H1 (cell line): ENCODE data around the gene PYY. TPM values are rescaled to one million over a fixed set of nuclear protein-coding genes. Genes with fewer than 3 reads are reported as not detected.

Experiments used
- CTCF ChIA-PET: fragments of 300-600 bp; sonication (Branson Sonifier 250); formaldehyde crosslinking; loops from one replicate; lab custom pipeline; 2021; ENCODE audit not compliant: partially characterized antibody; lab: Charles Lee
- POLR2A ChIA-PET: fragments of 300-600 bp; sonication (Branson Sonifier 250); formaldehyde crosslinking; loops from one replicate; lab custom pipeline; 2021; ENCODE audit warnings: inconsistent platforms; ENCODE audit not compliant: partially characterized antibody; lab: Charles Lee
- DNase-seq, 2 experiments: peaks; one replicate each; pipeline versions ENCODE4 v3.0.0 to v3.0.0-alpha.2; 2010 to 2022; ENCODE audit warnings: low spot score in 2 of 2, low read depth in 1 of 2, mixed read lengths in 1 of 2
- FAIRE-seq: peaks from 2 replicates; lab custom pipeline; 2011; peaks lifted over from hg19 to GRCh38; lab: Jason Lieb, UNC
- H2AFZ ChIP-seq: 2 replicates; pipeline ENCODE4 v1.8.1; 2012; ENCODE audit warnings: low read length, inconsistent platforms
- H2AK5ac ChIP-seq: 2 replicates; pipeline ENCODE4 v1.6.1; 2013; ENCODE audit warnings: low read depth, low read length
- H2BK120ac ChIP-seq: replicated peaks from 2 replicates; pipeline ENCODE3; 2013; ENCODE audit warnings: low read depth, low read length, inconsistent platforms
- H2BK12ac ChIP-seq: 2 replicates; pipeline ENCODE4 v1.6.1; 2013; ENCODE audit warnings: low read depth, low read length
- H2BK15ac ChIP-seq: 2 replicates; pipeline ENCODE4 v1.6.1; 2013; ENCODE audit warnings: low read length
- H2BK20ac ChIP-seq: 2 replicates; pipeline ENCODE4 v1.6.1; 2013; ENCODE audit warnings: low read length
- H2BK5ac ChIP-seq: 2 replicates; pipeline ENCODE4 v1.6.1; 2013; ENCODE audit warnings: low read depth, low read length
- H3K14ac ChIP-seq: 2 replicates; pipeline ENCODE4 v1.6.1; 2013; ENCODE audit warnings: inconsistent platforms; ENCODE audit not compliant: insufficient read length
- H3K18ac ChIP-seq: 2 replicates; pipeline ENCODE4 v1.6.1; 2013; ENCODE audit warnings: low read length; ENCODE audit errors: extremely low read depth
- H3K23ac ChIP-seq: 2 replicates; pipeline ENCODE4 v1.6.1; 2013; ENCODE audit warnings: inconsistent platforms; ENCODE audit not compliant: insufficient read length
- H3K23me2 ChIP-seq: 2 replicates; pipeline ENCODE4 v1.6.1; 2013; ENCODE audit warnings: low read depth, low read length
- H3K27ac ChIP-seq: 2 replicates; pipeline ENCODE4 v1.6.1; 2011; ENCODE audit warnings: low read depth, low read length, inconsistent platforms
- H3K27me3 ChIP-seq, 4 experiments: replicated peaks in 1 of 4; 1 replicate in 1 of 4; 2 replicates in 3 of 4; pipeline versions ENCODE4 v1.6.1 to v1.8.1; 2011 to 2013; ENCODE audit warnings: low read length in 3 of 4, mild to moderate bottlenecking in 3 of 4, inconsistent platforms in 2 of 4, mixed read lengths in 2 of 4, moderate library complexity in 1 of 4; ENCODE audit not compliant: control insufficient read depth in 3 of 4, insufficient read depth in 3 of 4; ENCODE audit errors: extremely low read depth in 1 of 4
- H3K36me3 ChIP-seq, 4 experiments: 2 replicates each; pipeline versions ENCODE4 v1.6.1 to v1.8.1; 2011 to 2013; ENCODE audit warnings: mild to moderate bottlenecking in 4 of 4, low read length in 3 of 4, moderate library complexity in 2 of 4, control low read depth in 1 of 4, inconsistent platforms in 1 of 4; ENCODE audit not compliant: insufficient read depth in 4 of 4, control insufficient read depth in 2 of 4
- H3K4ac ChIP-seq: replicated peaks from 2 replicates; pipeline ENCODE3; 2013; ENCODE audit warnings: low read length, low read depth, mixed read lengths, inconsistent platforms; ENCODE audit not compliant: insufficient read length
- H3K4me1 ChIP-seq, 4 experiments: replicated peaks in 1 of 4; 1 replicate in 1 of 4; 2 replicates in 3 of 4; pipeline versions ENCODE4 v1.6.1 to v1.8.1; 2011 to 2013; ENCODE audit warnings: low read length in 3 of 4, inconsistent platforms in 2 of 4, mixed read lengths in 1 of 4; ENCODE audit not compliant: insufficient read depth in 4 of 4, control insufficient read depth in 3 of 4
- H3K4me2 ChIP-seq, 2 experiments: 2 replicates each; pipeline versions ENCODE4 v1.6.1 to v1.8.1; 2011 to 2013; ENCODE audit warnings: low read depth in 2 of 2, low read length in 2 of 2, control low read depth in 1 of 2, inconsistent platforms in 1 of 2, mild to moderate bottlenecking in 1 of 2; ENCODE audit not compliant: insufficient read depth in 1 of 2
- H3K4me3 ChIP-seq, 4 experiments: fragments of 200-600, 300-600 bp in 1 of 4; sonication (generic), shearing (Covaris generic), sonication (Bioruptor Twin) in 1 of 4; 2 replicates each; pipeline versions ENCODE4 v1.5.1 to v1.8.1; 2011 to 2016; ENCODE audit warnings: low read length in 4 of 4, low read depth in 3 of 4, control low read depth in 2 of 4, inconsistent platforms in 2 of 4, mild to moderate bottlenecking in 2 of 4, mixed read lengths in 1 of 4, moderate library complexity in 1 of 4; ENCODE audit not compliant: insufficient read depth in 2 of 4; ENCODE audit errors: extremely low read depth in 1 of 4
- H3K56ac ChIP-seq: replicated peaks from 2 replicates; pipeline ENCODE3; 2013; ENCODE audit warnings: low read depth, mild to moderate bottlenecking, mixed read lengths, low read length, inconsistent platforms; ENCODE audit not compliant: insufficient read length
- H3K79me1 ChIP-seq: 2 replicates; pipeline ENCODE4 v1.6.1; 2013; ENCODE audit warnings: low read depth, low read length, control low read depth
- H3K79me2 ChIP-seq, 2 experiments: 2 replicates each; pipeline versions ENCODE4 v1.6.1 to v1.8.1; 2012 to 2013; ENCODE audit warnings: low read length in 2 of 2, mild to moderate bottlenecking in 2 of 2, inconsistent platforms in 1 of 2; ENCODE audit not compliant: insufficient read depth in 2 of 2, control insufficient read depth in 1 of 2
- H3K9ac ChIP-seq, 4 experiments: replicated peaks in 1 of 4; 1 replicate in 1 of 4; 2 replicates in 3 of 4; pipeline versions ENCODE4 v1.6.1 to v1.8.1; 2011 to 2013; ENCODE audit warnings: low read depth in 3 of 4, low read length in 3 of 4, control low read depth in 2 of 4, mild to moderate bottlenecking in 2 of 4, moderate library complexity in 2 of 4, inconsistent platforms in 1 of 4; ENCODE audit errors: extremely low read depth in 1 of 4
- H3K9me3 ChIP-seq, 2 experiments: 2 replicates each; pipeline versions ENCODE4 v1.6.1 to v1.8.1; 2012 to 2013; ENCODE audit warnings: mild to moderate bottlenecking in 2 of 2, moderate library complexity in 2 of 2, control low read depth in 1 of 2, inconsistent platforms in 1 of 2, low read depth in 1 of 2, low read length in 1 of 2, mixed read lengths in 1 of 2; ENCODE audit not compliant: insufficient read depth in 2 of 2
- H4K20me1 ChIP-seq, 2 experiments: replicated peaks in 1 of 2; 2 replicates each; pipeline versions ENCODE3 to v1.8.1; 2011 to 2013; ENCODE audit warnings: inconsistent platforms in 2 of 2, low read length in 2 of 2, mild to moderate bottlenecking in 1 of 2; ENCODE audit not compliant: insufficient read depth in 2 of 2, control insufficient read depth in 1 of 2
- H4K5ac ChIP-seq: 2 replicates; pipeline ENCODE4 v1.6.1; 2013; ENCODE audit warnings: low read length, low read depth, mixed read lengths, inconsistent platforms; ENCODE audit not compliant: insufficient read length
- H4K8ac ChIP-seq: 2 replicates; pipeline ENCODE4 v1.8.0; 2013; ENCODE audit warnings: mild to moderate bottlenecking, moderate library complexity, low read length, inconsistent platforms; ENCODE audit not compliant: insufficient read depth; ENCODE audit errors: extremely low read depth
- H4K91ac ChIP-seq: replicated peaks from 2 replicates; pipeline ENCODE3; 2013; ENCODE audit warnings: low read length, mixed read lengths, inconsistent platforms; ENCODE audit not compliant: insufficient read length
- BACH1 ChIP-seq: IDR thresholded peaks from 2 replicates; pipeline ENCODE4 v1.6.1; 2012; ENCODE audit warnings: low read length, improper control_type of control experiment
- CBX5 ChIP-seq: fragments of 300-800, 300-1000 bp; sonication (generic); IDR thresholded peaks from 2 replicates; pipeline ENCODE4 v1.7.1; 2016; ENCODE audit warnings: antibody characterized with exemption, low read length, low read depth
- CBX8 ChIP-seq: fragments of 300-800, 300-1000 bp; sonication (generic); IDR thresholded peaks from 2 replicates; pipeline ENCODE4 v1.7.1; 2016; ENCODE audit warnings: low read depth, low read length, borderline replicate concordance
- HDAC2 ChIP-seq, 2 experiments: fragments of 300-600 bp in 1 of 2; sonication (generic) in 1 of 2; IDR thresholded peaks; 2 replicates each; pipeline ENCODE4 v1.6.1; 2011 to 2012; ENCODE audit warnings: low read depth in 2 of 2, low read length in 2 of 2, mild to moderate bottlenecking in 2 of 2, moderate library complexity in 2 of 2, borderline replicate concordance in 1 of 2, inconsistent platforms in 1 of 2
- KDM1A ChIP-seq: fragments of 200-600, 300-600 bp; sonication (generic); IDR thresholded peaks from 2 replicates; pipeline ENCODE4 v1.7.1; 2016; ENCODE audit warnings: mild to moderate bottlenecking, low read length, borderline replicate concordance
- RFX5 ChIP-seq: IDR thresholded peaks from 2 replicates; pipeline ENCODE4 v1.6.1; 2011; ENCODE audit warnings: low read depth, low read length, improper control_type of control experiment, borderline replicate concordance
- RNF2 ChIP-seq: fragments of 200-900, 300-1000 bp; sonication (generic); IDR thresholded peaks from 2 replicates; pipeline ENCODE4 v1.7.1; 2016; ENCODE audit warnings: borderline replicate concordance, low read depth, mild to moderate bottlenecking, antibody characterized with exemption, low read length; ENCODE audit not compliant: poor library complexity, severe bottlenecking; ENCODE audit errors: missing control alignments
- SIN3A ChIP-seq, 2 experiments: IDR thresholded peaks in 1 of 2; conservative IDR thresholded peaks in 1 of 2; 2 replicates each; pipeline ENCODE4 v1.6.1; 2011 to 2012; ENCODE audit warnings: low read length in 2 of 2, improper control_type of control experiment in 1 of 2, low read depth in 1 of 2, mild to moderate bottlenecking in 1 of 2
- SUZ12 ChIP-seq: fragments of 200-600 bp; sonication (generic); IDR thresholded peaks from 2 replicates; pipeline ENCODE4 v1.6.1; 2012; ENCODE audit warnings: mild to moderate bottlenecking, inconsistent platforms, low read length, moderate library complexity, mixed read lengths
- TAF7 ChIP-seq: optimal IDR thresholded peaks from 2 replicates; pipeline ENCODE3; 2011; ENCODE audit warnings: low read depth, mild to moderate bottlenecking, inconsistent platforms, low read length, moderate library complexity, borderline replicate concordance
- TBP ChIP-seq: IDR thresholded peaks from 2 replicates; pipeline ENCODE4 v1.6.1; 2011; ENCODE audit warnings: low read depth, low read length, improper control_type of control experiment
- ZNF274 ChIP-seq: IDR thresholded peaks from 2 replicates; pipeline ENCODE4 v1.7.0; 2012; ENCODE audit warnings: low read length, borderline replicate concordance; ENCODE audit errors: extremely low read depth
- whole genome bisulfite sequencing, 2 experiments: shearing (Covaris generic) in 1 of 2; methylation state at CpG; one replicate each; pipeline versions ENCODE4 v1.1.6 to v1.1.7; 2013 to 2015; ENCODE audit warnings: low lambda C conversion rate in 2 of 2, mixed read lengths in 2 of 2, inconsistent platforms in 1 of 2, low coverage in 1 of 2, missing lambda C conversion rate in 1 of 2; ENCODE audit not compliant: insufficient replicate concordance in 2 of 2, insufficient coverage in 1 of 2, insufficient read length in 1 of 2; ENCODE audit errors: extremely low coverage in 1 of 2, missing lambda C conversion rate in 1 of 2; 5-methylcytosine and 5-hydroxymethylcytosine counted together
- polyA plus RNA-seq, 7 experiments: library from polyadenylated mRNA; depleted of rRNA in 3 of 7; stranded (reverse) in 5 of 7; unstranded in 2 of 7; fragments of >200 nt in 5 of 7; fragments of 200-250 nt in 2 of 7; gene quantifications; 1 replicate in 5 of 7; 2 replicates in 1 of 7; 4 replicates in 1 of 7; pipeline versions ENCODE4 v1.2.1 to v1.2.3, GENCODE V29; 2011 to 2013; ENCODE audit warnings: missing spikeins in 2 of 7, mixed read lengths in 2 of 7
- total RNA-seq: library from RNA; stranded (reverse); fragmentation: NEBNext Ultra II Directional; extraction: Animal tissue kit (Norgen Biotek cat#: 25700); gene quantifications from 2 replicates; pipeline ENCODE4 v1.2.1, GENCODE V29; 2021

Gene PYY
- total and polyA plus RNA-seq, 2 of the 8 experiments (the other 6 are each of a cell fraction or from before 2014, with no cell fraction given): 0.93 to 3.4 TPM

DNA sequence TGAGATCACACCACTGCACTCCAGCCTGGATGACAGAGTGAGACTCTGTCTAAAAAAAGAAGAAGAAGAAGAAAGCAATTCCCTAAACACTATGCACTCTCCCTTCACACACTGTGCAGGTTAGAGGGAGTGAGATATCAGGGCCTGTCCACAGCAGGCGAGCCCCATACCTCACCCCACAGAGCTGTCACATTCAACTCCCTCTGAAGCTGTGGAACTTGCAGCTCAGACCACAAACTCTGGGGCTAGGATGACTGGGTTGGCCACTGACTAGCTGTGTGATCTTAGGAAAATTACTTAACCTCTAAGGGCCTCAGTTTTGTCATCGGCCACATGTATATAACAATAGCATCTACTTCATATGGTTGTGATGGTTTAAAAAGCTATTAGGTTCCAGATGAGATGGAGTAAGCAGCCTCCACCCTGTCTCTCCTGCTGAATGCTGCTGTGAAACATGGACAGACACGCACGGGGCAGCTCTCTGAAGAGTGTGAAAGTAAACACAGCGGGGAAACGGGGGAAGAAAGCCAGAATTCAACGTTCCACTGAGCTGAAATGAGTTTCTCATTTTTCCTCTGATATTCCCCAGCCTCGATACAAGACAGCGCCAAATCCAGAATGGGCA lies 13.6 kb upstream of the PYY start:
- Histone ChIP-seq H2AK5ac (no peak overlapping the region), H2BK120ac (no peak overlapping the region), H2BK15ac (no peak overlapping the region), H3K79me1 (no peaks in the 10 kb centered on the region), H4K8ac (no peak overlapping the region; the same call in 1 of the 2 replicates), H3K27me3 (0 out of 7 replicates have a peak, but pooled peaks cover 0 to 2% (median 0%) of the 10 kb centered on the region in 4 experiments), H3K23me2 (no peaks in the 10 kb centered on the region), H3K4me2 (no peak overlapping the region), H3K9ac (no peak overlapping the region), H3K4me1 (no peaks in the 10 kb centered on the region), H2BK20ac (no peak overlapping the region), H2AFZ (0 out of 2 replicates have a peak overlapping the region, but pooled peaks have one; percentile 34), H2BK12ac (no peak overlapping the region), H3K9me3 (no peaks in the 10 kb centered on the region), H3K23ac (no peak overlapping the region), H4K5ac (no peak overlapping the region), H3K56ac (no peak overlapping the region), H3K18ac (no peak overlapping the region), H2BK5ac (no peak overlapping the region), H3K36me3 (no peaks in the 10 kb centered on the region), H4K91ac (no peak overlapping the region), H3K14ac (no peak overlapping the region), H4K20me1 (no peaks in the 10 kb centered on the region), H3K4ac (no peak overlapping the region), H3K27ac (no peak overlapping the region), H3K4me3 (no peak overlapping the region), H3K79me2 (no peaks in the 10 kb centered on the region)
- ChIA-PET CTCF (interaction anchor here (0.8 to 2.8 kb wide), 10 partner anchors 15 to 87 kb away, joined by 3 to 11 read pairs (median 4); no protein-coding TSS in a partner anchor), POLR2A (interaction anchor here (0.7 kb wide), 1 partner anchor 110 kb away, joined by 3 read pairs; no protein-coding TSS in a partner anchor)
- no peak for DNase-seq
- no peak for TF ChIP-seq TAF7
- no peak for TF ChIP-seq SUZ12
- TF ChIP-seq KDM1A: no peak
- no peak for TF ChIP-seq CBX5
- no peak for TF ChIP-seq RFX5
- TF ChIP-seq CBX8: no peak
- no peak for TF ChIP-seq ZNF274
- no peak for TF ChIP-seq SIN3A (conservative IDR thresholded peaks at IDR 0.05 in 1 of 2, IDR thresholded peaks at IDR 0.05 in 1 of 2; ENCODE audit: low read depth in 1 of 2, low read length in 2 of 2)
- no peak for TF ChIP-seq RNF2
- TF ChIP-seq TBP: no peak
- TF ChIP-seq BACH1: no peak
- no peak for TF ChIP-seq HDAC2 (IDR thresholded peaks at IDR 0.05; ENCODE audit: borderline replicate concordance in 1 of 2, low read depth in 2 of 2, low read length in 2 of 2)
- WGBS, 2 experiments: 83% methylated on average over 9 of the region's 9 CpGs; no CpG with 5 or more reads in 1 of the 2 experiments
- no peak for FAIRE-seq
